PC-3 (cell line): Measurements from ENCODE around the gene VAV3.
"Not testable (repeated sequence)": the region's sequence is repeated elsewhere in the genome, so short reads cannot be mapped to it uniquely, and the experiment has no call there.

Experiments used
- EZH2 ChIP-seq: fragments of 300-600 bp; sonication (generic); IDR thresholded peaks from one replicate; pipeline ENCODE4 v1.6.1; 2017; ENCODE audit warnings: antibody characterized with exemption, mild to moderate bottlenecking, low read length; ENCODE audit not compliant: unreplicated experiment
- EZH2phosphoT487 ChIP-seq: fragments of 300-600 bp; sonication (generic); IDR thresholded peaks from 2 replicates; pipeline ENCODE4 v1.6.1; 2018; ENCODE audit warnings: mild to moderate bottlenecking, antibody characterized with exemption, low read length, borderline replicate concordance
- TF ChIP-seq, protein P1 (sequence below): fragments of 300-600 bp; sonication (generic); conservative IDR thresholded peaks from 2 replicates; pipeline ENCODE4 v1.5.1; 2017; ENCODE audit warnings: antibody characterized with exemption, low read depth, mild to moderate bottlenecking, low read length

DNA sequence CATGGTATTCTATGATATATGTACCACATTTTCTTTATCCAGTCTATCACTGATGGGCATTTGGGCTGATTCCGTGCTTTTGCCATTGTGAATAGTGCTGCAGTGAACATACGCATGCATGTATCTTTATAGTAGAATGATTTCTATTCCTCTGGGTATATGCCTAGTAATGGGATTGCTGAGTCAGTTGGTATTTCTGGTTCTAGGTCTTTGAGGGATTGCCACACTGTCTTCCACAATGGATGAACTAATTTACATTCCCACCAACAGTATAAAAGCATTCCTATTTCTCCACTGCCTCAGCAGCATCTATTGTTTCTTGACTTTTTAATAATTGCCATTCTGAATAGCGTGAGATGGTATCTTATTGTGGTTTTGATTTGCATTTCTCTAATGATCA lies 264.3 kb downstream of the VAV3 start:
- TF ChIP-seq, protein P1, sequence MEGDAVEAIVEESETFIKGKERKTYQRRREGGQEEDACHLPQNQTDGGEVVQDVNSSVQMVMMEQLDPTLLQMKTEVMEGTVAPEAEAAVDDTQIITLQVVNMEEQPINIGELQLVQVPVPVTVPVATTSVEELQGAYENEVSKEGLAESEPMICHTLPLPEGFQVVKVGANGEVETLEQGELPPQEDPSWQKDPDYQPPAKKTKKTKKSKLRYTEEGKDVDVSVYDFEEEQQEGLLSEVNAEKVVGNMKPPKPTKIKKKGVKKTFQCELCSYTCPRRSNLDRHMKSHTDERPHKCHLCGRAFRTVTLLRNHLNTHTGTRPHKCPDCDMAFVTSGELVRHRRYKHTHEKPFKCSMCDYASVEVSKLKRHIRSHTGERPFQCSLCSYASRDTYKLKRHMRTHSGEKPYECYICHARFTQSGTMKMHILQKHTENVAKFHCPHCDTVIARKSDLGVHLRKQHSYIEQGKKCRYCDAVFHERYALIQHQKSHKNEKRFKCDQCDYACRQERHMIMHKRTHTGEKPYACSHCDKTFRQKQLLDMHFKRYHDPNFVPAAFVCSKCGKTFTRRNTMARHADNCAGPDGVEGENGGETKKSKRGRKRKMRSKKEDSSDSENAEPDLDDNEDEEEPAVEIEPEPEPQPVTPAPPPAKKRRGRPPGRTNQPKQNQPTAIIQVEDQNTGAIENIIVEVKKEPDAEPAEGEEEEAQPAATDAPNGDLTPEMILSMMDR: not testable (repeated sequence)
- TF ChIP-seq EZH2, EZH2phosphoT487: not testable (repeated sequence)
